HG03457 (cell line): Measurements from ENCODE around the gene MAT2B.

Experiments
- ATAC-seq: cut with Tn5 transposase; IDR thresholded peaks from one replicate; pipeline ENCODE4 v1.9.1; 2021; ENCODE audit warnings: moderate number of reproducible peaks; ENCODE audit not compliant: unreplicated experiment

The MAT2B gene

DNA sequence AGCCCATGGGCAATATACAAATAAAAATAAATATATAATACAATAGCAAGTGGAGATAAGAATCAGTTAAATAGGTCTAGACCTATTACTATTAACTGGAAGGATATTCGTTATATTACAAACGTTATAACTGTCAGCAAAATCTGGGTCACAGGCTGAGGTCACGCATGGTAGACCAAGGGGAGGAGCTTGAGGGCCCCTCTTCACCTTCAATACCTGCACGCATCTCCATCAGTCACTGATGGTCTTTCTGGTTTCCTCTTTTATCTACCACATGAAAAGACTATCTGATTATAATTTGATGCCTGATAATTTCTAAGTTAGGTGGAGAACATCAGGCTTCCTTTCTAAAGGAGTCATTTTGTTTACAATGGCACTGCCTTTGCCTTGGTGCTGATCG lies 43.2 kb downstream of the MAT2B start:
- no peak for ATAC-seq

DNA sequence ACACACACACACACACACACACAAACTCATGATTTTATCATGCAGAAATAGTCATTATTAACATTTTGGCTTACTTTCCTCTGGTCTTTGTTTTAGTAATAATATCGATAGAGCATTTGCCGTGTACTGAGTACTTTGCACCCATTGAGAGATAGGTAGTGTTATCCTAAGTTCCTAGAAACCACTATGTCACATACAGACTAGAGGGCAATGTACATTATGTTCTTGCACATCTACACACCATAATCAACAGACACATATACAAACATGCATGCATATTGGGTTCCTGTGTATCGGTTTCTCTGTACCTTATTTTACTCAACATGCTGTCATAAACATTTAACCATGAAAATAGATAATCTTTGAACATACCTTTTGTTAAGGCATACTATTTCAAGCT lies 45.7 kb downstream of the MAT2B start:
- no peak for ATAC-seq

DNA sequence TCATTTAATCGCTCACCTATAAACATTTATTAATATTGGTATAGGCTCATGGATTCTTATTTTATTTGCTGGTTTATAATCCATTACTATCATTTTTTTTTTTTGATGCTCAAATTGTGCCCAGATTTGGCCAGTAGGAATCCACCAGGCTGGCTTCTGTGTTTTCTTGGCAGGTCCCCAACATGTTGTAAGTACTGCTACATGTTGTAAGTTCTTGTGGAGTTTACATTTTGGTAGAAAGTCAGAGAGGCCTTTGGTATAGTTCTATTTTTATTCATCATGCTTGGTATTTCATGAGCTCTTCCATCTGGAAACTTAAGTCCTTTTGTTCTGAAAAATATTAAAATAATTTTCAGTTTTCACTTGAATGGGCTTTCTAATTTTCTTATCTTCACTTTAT lies 47.1 kb downstream of the MAT2B start:
- ATAC-seq = no peak

DNA sequence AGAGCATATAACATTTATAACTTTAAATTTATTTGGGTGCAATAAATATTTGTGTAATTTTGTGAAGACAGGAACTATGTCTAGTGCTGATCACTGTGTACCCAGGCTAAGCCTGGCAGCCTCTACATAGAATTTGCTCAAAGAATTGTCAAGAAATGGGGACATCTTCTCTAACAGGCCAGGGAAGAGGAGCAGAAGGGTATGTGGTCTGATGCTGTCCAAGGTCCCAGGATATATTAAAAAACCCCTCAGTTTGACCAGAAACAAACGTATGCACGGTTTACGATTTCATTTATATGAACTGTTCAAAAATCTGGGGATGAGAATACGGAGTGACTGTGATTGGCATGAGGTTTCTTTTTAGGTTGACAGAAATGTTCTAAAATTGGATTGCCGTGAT lies 55.9 kb downstream of the MAT2B start:
- ATAC-seq = no peak

DNA sequence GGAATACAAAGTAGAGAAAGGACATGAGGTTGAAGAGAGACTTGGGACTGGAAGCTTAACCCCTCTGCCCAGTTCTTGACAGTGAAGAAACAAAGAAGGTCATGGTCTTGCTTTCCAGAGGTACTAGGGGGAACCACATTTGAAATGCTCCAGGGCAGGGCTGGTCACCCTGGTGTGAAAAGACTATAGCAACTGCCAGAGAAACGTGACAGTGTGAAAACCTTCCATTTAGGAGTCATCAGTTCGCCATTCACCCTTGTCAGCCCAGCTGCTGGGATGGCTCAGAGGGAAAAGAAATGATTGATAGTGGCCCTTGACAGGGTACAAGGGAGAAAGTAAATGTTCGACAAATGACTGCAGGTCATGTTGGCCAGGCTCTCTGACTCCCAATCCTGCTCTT lies 56.7 kb downstream of the MAT2B start:
- no peak for ATAC-seq

DNA sequence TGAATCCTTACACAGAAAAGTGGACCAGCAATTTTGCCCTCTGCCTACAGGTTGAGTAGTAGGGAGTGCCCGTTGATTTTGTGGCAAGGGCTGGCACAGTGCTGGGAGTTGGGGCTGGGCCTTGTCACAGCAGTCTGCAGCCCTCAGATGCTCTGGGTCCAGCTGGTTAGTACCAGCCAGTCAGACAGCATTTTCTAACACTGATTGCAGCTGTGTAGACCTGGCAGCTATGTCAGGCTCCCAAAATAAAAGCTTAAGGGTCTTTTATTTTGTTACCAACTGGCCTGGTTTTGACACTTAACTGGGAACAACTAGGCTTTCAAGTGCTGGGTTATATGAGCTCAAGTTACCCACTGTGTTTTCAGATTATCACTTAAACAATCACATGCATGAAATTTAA lies 57.7 kb downstream of the MAT2B start:
- ATAC-seq = no peak

DNA sequence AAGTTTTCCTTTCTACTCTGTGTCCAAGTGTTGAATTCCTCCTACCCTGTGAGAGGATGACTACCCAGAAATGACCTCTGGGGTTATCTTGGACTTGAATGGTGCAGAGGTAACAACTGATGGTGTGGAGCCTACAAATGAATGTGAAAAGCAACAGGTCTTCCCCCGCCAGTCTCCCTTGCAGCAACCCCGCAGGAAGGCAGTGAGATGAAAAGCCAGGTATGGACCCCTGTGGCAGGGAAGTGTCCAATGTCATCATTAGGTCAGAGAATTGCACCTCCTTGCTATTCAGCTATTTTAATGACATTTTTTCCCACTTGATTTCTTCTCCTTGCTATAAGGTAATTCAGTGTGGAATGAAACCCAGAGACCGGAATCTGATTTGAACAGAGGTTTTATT lies 58.5 kb downstream of the MAT2B start:
- no peak for ATAC-seq

DNA sequence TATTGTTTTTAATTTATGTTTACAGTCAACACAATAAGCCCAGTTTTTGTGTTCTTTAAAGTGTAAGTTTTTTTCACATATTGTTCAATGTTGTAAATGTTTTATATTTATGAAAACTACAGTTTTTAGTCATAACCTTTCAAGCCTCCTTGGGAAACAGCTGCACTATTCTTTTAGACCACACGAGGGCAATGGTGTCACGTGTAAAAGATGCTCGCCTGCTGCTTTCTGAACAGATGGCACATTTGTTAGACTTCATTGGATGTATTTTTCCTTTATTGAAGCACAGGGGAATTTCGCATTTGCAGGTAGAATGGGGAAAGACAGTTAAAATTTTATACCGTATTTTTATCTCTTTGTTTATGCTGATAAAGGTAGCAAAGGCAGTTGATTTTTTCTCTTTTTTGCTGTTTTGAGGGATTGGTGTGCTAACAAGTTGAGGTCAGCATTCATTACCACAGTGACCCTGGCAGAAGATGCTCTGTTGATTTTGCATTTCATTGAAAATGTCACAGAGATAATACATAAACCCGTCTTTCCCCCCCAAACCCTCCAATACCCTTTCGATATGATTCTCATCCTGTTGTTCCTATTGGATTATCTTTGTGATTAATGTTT lies 59.0 kb downstream of the MAT2B start:
- ATAC-seq = peak; percentile 50

DNA sequence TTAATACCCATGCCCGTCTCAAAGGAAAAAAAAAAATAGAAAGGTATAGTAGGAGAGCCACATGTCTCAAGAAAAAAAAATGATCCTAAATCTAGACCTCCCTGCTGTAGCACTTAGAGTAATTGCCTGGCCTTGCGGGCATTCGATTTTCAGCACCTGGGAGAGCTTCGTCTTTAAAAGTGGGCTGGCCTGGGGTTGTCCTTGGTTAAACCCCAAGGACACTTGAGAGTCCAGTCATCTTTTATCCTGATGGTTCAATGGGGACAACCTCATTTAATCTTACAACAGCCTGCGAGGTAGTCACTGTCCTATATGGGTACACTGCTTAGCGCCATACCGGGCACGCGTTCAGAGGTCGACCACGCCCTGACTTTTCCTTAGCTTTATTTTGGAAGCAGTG lies 60.1 kb downstream of the MAT2B start:
- ATAC-seq = peak; percentile 8

DNA sequence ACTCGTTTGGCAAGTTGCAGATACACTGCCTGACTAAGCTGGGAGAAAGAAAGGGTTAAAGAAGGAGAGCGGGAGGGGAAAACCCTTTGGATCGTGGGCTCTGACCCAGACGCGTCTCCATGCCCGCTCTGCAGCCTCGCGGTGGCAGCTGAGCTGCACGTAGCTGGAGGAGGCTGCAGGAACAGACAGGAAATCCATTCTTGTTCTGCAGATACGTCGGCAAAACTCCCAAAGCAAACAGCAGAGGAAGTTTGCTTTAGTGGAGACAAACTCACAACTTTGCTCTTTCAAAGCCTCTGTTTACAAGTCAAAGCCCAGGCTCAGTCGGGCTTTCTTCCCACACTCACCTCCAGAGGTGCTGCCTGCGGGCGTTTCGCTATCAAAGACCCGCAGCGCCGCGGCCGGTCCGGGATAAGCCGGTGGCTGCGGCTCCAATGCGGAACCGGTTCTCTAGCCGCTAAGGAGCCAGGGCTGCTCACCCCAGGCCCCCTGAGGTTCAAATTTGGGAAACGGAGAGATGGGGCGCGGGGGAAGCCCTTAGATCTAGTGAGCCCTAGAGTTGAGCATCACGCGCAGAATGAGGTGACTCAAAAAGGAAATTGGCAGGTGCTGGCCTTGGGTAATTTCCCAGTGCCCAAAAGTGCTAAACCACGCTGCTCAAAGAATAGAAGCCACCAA lies 60.7 kb downstream of the MAT2B start:
- ATAC-seq = peak; percentile 48

DNA sequence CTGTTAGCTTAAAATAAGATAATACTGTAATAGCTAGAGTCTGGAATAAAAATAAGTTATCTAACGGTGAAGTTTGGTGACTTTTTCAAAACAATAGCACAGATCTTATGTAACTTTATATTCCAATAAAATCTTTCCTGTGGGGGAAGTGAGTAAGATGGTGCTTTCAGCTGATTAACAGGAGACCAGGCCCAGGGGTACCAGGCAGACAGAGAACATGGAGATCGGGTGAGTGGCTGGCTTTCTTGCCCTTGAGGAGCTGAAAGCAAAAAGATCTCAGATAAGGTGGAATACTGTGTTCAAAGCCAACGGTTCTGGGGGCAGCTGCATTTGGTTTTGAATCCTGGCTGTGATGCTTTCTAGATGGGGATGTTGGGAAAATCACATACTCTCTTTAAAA lies 61.3 kb downstream of the MAT2B start:
- ATAC-seq = no peak

DNA sequence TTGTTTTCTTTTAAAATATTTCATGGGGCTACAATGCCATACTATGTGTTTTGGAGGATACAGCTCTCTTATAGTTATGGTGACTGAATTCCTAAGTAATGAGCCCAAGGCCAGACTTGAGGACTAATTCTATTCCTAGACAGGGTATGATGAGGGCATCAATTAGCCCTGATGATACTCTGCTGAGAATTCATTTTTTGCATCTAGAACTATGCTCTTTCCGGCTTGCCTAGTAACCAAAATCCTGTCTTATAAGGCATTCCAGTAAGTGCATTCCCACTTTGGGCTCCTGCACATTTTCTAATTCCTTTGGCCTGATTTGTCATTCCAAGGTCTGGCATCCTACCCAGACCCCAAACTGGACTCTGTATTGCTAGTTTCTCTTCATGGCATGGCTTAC lies 62.4 kb downstream of the MAT2B start:
- no peak for ATAC-seq
